Chondrocyte (in vitro differentiated cells): ENCODE measurements around the gene KIF26B. TPM values are rescaled to one million over a fixed set of nuclear protein-coding genes. Genes with fewer than 3 reads are reported as not detected.

Experiments used
- DNase-seq: peaks from one replicate; pipeline ENCODE4 v3.0.0; 2021; ENCODE audit warnings: mixed read lengths, low spot score
- H3K27ac Mint-ChIP-seq: one replicate; pipeline ENCODE4 v1.8.0; 2021; ENCODE audit warnings: mild to moderate bottlenecking, moderate library complexity, mixed read lengths; ENCODE audit not compliant: unreplicated experiment
- H3K27me3 Mint-ChIP-seq: 2 replicates; pipeline ENCODE4 v1.8.0; 2021; ENCODE audit warnings: low read depth, mixed read lengths
- H3K36me3 Mint-ChIP-seq: 2 replicates; pipeline ENCODE4 v1.8.0; 2021; ENCODE audit warnings: low read depth, mixed read lengths
- H3K4me1 Mint-ChIP-seq: 2 replicates; pipeline ENCODE4 v1.8.0; 2021; ENCODE audit warnings: low read depth, mild to moderate bottlenecking, mixed read lengths
- H3K4me3 Mint-ChIP-seq: one replicate; pipeline ENCODE4 v1.8.0; 2021; ENCODE audit warnings: mild to moderate bottlenecking, moderate library complexity, mixed read lengths; ENCODE audit not compliant: unreplicated experiment
- H3K9me3 Mint-ChIP-seq: 2 replicates; pipeline ENCODE4 v1.8.0; 2021; ENCODE audit warnings: low read depth, mixed read lengths
- total RNA-seq: library from RNA; stranded (reverse); gene quantifications from 3 replicates; pipeline ENCODE4 v1.2.1, GENCODE V29; 2021
- TF ChIP-seq, protein P1 (sequence below): fragments of 200-600 bp; sonication (generic); IDR thresholded peaks from 2 replicates; pipeline ENCODE4 v1.5.0; 2021; ENCODE audit warnings: antibody characterized with exemption, mild to moderate bottlenecking, moderate library complexity

The KIF26B gene
- total RNA-seq, 1 donor from 2014 or later: 47.0 TPM

DNA sequence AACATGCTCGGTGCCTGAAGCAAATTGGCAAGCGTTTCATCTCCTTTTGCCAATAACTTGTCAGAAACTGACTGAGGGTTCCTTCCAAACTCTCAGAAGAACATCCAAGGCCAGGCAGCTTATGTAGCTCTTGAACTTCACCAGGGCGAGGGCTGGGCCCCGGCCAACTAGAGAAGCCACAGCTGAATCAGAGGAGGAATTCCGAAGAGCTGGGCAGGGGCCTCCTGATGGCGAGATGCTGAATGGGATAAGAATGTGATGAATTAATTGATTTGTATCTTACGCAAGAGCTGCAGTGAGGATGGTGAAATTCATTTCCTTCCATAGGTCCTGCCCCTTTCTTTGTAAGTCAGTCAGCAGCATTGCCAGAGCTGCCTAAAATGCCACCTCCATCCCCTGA lies 345.8 kb downstream of the KIF26B start:
- no peak for DNase-seq
- Mint-ChIP-seq H3K4me3 (no peak overlapping the region), H3K4me1 (peaks cover 2% of the 10 kb centered on the region), H3K27ac (no peak overlapping the region), H3K9me3 (peaks cover 7% of the 10 kb centered on the region), H3K36me3 (peaks cover 6% of the 10 kb centered on the region), H3K27me3 (no peaks in the 10 kb centered on the region)
- TF ChIP-seq, protein P1, sequence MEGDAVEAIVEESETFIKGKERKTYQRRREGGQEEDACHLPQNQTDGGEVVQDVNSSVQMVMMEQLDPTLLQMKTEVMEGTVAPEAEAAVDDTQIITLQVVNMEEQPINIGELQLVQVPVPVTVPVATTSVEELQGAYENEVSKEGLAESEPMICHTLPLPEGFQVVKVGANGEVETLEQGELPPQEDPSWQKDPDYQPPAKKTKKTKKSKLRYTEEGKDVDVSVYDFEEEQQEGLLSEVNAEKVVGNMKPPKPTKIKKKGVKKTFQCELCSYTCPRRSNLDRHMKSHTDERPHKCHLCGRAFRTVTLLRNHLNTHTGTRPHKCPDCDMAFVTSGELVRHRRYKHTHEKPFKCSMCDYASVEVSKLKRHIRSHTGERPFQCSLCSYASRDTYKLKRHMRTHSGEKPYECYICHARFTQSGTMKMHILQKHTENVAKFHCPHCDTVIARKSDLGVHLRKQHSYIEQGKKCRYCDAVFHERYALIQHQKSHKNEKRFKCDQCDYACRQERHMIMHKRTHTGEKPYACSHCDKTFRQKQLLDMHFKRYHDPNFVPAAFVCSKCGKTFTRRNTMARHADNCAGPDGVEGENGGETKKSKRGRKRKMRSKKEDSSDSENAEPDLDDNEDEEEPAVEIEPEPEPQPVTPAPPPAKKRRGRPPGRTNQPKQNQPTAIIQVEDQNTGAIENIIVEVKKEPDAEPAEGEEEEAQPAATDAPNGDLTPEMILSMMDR: no peak

DNA sequence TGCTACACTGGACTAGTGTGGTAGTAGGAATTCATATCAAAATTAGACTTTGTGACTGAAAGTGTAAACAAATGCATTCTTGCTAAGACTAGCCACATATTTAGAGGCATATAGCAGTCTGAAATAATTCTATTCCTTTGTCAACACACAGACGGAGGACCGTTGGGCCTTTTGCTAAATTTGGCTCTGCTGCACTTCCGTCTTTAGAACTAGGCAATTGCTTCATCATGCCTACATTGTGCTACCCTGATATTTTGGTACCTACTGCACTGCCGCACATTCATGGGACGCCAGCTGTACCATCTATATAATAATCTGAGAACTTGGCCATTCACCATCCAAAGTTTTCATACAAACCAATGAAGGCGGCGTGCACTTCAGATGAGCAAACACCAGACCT lies 346.8 kb downstream of the KIF26B start:
- DNase-seq: no peak
- Mint-ChIP-seq H3K4me3 (no peak overlapping the region), H3K9me3 (no peaks in the 10 kb centered on the region), H3K4me1 (peaks cover 2% of the 10 kb centered on the region), H3K36me3 (peaks cover 6% of the 10 kb centered on the region), H3K27ac (no peak overlapping the region), H3K27me3 (no peaks in the 10 kb centered on the region)
- TF ChIP-seq, protein P1: no peak

DNA sequence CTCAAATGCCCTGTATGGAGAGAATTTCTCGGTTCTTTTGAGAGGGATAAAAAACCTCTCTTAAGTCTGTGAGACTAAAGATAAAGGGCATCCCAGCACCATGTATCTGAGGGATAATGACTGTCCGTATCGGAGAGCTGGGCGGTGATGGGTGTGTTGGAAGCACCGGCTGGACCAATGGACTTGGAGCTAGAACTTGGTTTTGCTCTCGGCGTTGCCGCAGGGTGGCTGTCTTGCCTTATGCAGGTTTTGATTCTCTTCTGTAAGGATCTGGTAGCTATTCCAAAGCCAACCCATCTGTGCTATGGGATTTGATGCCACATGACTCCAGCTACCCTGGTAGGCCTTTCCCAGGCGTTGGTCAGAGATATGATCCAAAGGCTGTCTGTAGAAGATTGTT lies 348.8 kb downstream of the KIF26B start:
- Mint-ChIP-seq H3K27me3 (no peaks in the 10 kb centered on the region), H3K9me3 (no peaks in the 10 kb centered on the region), H3K4me1 (peaks cover 2% of the 10 kb centered on the region), H3K36me3 (peaks cover 8% of the 10 kb centered on the region), H3K27ac (no peak overlapping the region), H3K4me3 (no peak overlapping the region)
- TF ChIP-seq, protein P1: no peak
- DNase-seq: no peak

DNA sequence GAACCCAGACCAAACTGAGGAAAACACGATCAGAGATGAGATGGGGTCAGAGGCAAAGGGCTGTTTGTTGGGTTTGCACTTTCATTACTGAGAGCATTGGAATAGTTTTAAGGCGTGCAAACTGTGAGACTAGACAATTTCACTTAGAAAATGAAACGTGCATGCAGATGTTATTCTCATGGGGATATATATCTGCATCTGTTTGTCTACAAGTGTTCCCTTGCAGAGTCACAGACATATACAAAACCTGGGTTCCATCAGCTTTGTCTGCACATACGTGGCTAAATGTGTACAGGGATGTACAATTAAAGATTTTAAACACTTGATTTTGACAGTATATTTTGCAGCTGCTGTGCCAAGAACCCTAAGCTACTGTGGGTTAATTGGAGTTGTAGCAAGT lies 355.4 kb downstream of the KIF26B start:
- Mint-ChIP-seq H3K4me1 (peaks cover 26% of the 10 kb centered on the region), H3K4me3 (no peak overlapping the region), H3K9me3 (no peaks in the 10 kb centered on the region), H3K27me3 (no peaks in the 10 kb centered on the region), H3K27ac (no peak overlapping the region), H3K36me3 (peaks cover 11% of the 10 kb centered on the region)
- TF ChIP-seq, protein P1: no peak
- no peak for DNase-seq

DNA sequence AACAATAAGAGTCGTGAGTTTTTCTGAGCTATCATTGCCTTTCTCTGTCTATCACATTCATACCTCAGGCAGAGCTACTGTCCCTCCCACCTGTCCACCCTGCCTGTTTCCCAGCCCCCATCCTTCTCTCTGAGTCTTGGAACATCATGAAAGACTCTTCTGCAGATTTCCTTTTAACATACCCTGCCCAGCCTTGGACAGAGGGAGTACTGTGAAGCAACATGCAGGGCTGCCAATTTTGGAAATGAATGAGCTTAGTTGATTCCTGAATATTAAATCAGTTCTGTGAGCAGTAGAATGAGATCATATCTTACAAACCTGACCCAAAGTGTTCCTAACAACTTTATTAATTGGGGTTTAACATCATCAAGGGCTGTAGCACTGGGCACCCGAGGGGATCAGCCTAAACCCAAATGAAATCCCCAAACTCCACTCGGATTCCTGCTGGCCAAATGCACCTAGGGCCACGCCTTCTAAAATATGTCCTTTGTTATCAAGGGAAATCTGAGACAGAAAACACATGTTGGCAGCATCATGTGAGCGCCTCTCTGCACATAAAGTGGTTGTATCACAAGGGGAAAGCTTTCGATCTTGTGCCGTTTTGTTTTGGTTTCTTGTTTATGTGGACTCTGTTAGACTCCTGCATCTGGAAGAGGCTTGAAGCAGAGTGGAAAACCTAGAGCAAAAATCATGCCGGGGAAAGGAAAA lies 357.6 kb downstream of the KIF26B start:
- no peak for DNase-seq
- TF ChIP-seq, protein P1: no peak

More for the DNA sequence above, 357.6 kb downstream of the KIF26B start:
- H3K27ac Mint-ChIP-seq: no peak overlapping the region
- no peaks in the 10 kb centered on the region for H3K27me3 Mint-ChIP-seq
- H3K4me3 Mint-ChIP-seq: no peak overlapping the region
- peaks cover 26% of the 10 kb centered on the region for H3K4me1 Mint-ChIP-seq
- peaks cover 8% of the 10 kb centered on the region for H3K36me3 Mint-ChIP-seq
- H3K9me3 Mint-ChIP-seq: no peaks in the 10 kb centered on the region
